Endothelial cell of umbilical vein (primary cell): ENCODE results near the gene TDRD3.

ENCODE experiments used
- EZH2 ChIP-seq: IDR thresholded peaks from 2 replicates; pipeline ENCODE4 v1.6.1; 2012; ENCODE audit warnings: borderline replicate concordance, low read depth, mild to moderate bottlenecking, moderate library complexity, low read length, inconsistent platforms; ENCODE audit not compliant: severe bottlenecking
- JUN ChIP-seq: IDR thresholded peaks from 2 replicates; pipeline ENCODE4 v1.6.1; 2011; ENCODE audit warnings: borderline replicate concordance, low read depth; ENCODE audit not compliant: insufficient read length, insufficient read depth
- MYC ChIP-seq: IDR thresholded peaks from one replicate; pipeline ENCODE4 v1.6.1; 2011; ENCODE audit warnings: mild to moderate bottlenecking, low read depth, low read length
- POLR2A ChIP-seq: IDR thresholded peaks from 2 replicates; pipeline ENCODE4 v1.6.1; 2012; ENCODE audit warnings: low read depth, mild to moderate bottlenecking, control low read depth, low read length
- POLR2AphosphoS5 ChIP-seq: IDR thresholded peaks from 2 replicates; pipeline ENCODE4 v1.6.1; 2012; ENCODE audit warnings: low read depth, mild to moderate bottlenecking, control low read depth, low read length, moderate library complexity; ENCODE audit not compliant: insufficient read depth
- TF ChIP-seq, protein P1 (sequence below), 2 donors: IDR thresholded peaks; 1 replicate in 1 of 2; 2 replicates in 1 of 2; pipeline ENCODE4 v1.5.1; 2011; ENCODE audit warnings: low read length in 2 of 2, mild to moderate bottlenecking in 2 of 2, moderate library complexity in 2 of 2, control low read depth in 1 of 2, inconsistent platforms in 1 of 2, low read depth in 1 of 2; ENCODE audit not compliant: insufficient read depth in 1 of 2; ENCODE audit errors: extremely low read depth in 1 of 2

DNA sequence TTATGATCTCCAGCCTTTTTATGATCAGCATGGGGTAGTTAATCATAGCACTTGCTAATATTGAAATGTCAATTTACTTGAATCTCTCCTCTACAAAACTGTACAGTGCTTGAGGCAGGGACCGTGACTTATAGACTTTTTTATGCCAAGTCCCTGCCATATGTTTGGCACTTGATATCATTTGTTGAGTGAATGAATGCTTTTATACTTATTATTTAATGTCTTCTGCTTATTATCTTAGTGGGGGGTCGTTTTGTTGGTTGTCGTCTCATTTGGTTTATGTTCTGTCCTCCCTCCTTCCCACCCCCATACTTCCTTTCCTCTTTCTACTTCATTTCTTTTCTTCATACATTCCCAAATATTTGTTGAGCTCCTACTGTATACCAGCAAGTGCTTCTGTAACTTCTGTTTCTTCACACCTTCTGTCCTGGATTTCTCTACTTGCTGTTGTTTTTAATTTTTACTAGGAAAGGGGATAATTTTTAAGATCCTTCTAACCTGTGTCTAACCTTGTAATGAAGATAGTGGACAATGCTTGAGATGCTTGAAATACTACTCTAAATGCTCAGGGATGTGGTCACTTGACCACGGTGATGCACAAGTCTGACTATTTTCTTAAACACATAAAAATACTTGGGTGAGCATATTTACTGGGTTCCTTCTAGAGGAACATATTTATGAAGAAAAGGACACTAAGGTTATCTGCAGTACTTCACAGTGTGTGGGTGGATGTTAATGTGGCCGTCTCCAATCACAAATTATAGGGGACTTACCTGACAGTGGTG, 223.8 kb downstream of the TDRD3 start:
- TF ChIP-seq, protein P1, sequence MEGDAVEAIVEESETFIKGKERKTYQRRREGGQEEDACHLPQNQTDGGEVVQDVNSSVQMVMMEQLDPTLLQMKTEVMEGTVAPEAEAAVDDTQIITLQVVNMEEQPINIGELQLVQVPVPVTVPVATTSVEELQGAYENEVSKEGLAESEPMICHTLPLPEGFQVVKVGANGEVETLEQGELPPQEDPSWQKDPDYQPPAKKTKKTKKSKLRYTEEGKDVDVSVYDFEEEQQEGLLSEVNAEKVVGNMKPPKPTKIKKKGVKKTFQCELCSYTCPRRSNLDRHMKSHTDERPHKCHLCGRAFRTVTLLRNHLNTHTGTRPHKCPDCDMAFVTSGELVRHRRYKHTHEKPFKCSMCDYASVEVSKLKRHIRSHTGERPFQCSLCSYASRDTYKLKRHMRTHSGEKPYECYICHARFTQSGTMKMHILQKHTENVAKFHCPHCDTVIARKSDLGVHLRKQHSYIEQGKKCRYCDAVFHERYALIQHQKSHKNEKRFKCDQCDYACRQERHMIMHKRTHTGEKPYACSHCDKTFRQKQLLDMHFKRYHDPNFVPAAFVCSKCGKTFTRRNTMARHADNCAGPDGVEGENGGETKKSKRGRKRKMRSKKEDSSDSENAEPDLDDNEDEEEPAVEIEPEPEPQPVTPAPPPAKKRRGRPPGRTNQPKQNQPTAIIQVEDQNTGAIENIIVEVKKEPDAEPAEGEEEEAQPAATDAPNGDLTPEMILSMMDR (IDR thresholded peaks at IDR 0.05; ENCODE audit: extremely low read depth in 1 of 2, insufficient read depth in 1 of 2, low read depth in 1 of 2, low read length in 2 of 2) = no peak
- TF ChIP-seq JUN (no peak), MYC (no peak), POLR2A (no peak), EZH2 (no peak), POLR2AphosphoS5 (no peak)
